DLD1 (cell line): ENCODE data around the gene FAM72B.
"Not testable (repeated sequence)": the region's sequence is repeated elsewhere in the genome, so short reads cannot be mapped to it uniquely, and the experiment has no call there.

Experiments used
- in situ Hi-C: cut with HindIII; loops from 2 replicates; pipeline ENCODE4 v1.10.0; 2017; ENCODE audit warnings: low sequenced_read_pairs

FAM72B gene

DNA sequence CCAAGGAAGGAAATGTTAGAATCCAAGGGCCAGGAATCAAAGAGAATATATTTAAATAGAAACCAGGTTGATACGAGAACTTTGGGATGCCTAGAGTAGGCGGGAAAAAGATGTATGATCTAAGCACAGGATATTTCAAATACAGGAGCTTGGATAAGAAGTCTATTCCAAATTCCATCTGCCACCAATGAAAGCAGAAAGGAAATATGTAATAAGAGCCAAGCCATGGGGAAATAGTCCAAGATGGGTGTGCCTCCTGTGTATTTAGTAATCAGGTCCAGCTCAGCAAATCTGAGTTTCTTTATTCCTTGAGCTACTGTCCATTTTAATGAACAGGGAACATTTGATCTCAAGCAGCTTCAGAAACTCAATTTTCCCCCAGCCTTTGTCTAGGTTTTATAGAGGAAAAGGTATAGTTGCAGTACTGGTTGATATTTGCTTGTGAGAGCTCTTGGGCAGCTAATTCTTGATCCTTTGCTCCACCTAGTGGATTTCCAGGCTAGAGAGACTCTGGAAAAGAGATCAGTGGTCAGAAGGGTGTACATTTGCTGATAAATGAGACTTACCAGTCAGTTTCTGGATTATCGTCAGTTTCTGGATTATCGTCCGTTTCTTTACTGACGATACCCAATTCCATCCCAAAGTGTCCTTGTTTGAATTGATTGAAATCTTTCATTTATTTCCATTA lies 28.3 kb downstream of the FAM72B start:
- in situ Hi-C loops: not testable (repeated sequence)

DNA sequence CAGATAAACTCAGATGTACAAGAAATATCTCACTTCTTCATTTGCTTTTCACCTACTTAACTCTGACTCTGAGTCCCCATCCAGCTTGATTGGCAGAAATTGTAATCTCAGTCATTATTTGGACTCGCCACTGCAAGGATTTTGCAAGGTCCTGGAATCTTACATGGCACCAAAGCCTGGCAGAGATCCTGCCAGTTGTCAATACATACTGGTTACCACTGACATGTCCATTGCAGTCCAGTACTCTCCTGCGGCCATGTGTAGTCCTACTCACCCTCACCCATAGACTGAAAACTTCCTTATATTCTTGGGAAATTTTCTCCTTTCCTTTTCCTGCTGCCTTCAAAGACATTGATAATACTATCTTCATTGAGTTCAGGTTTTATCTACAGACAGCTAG lies 29.3 kb downstream of the FAM72B start:
- in situ Hi-C loops: not testable (repeated sequence)

- in situ Hi-C loops: not testable (repeated sequence)
Observed at GRCh38 chr1:121152788-121153187, 31.4 kb downstream of the FAM72B start.

- in situ Hi-C loops: not testable (repeated sequence)
Observed at GRCh38 chr1:121151294-121151693, 32.8 kb downstream of the FAM72B start.

DNA sequence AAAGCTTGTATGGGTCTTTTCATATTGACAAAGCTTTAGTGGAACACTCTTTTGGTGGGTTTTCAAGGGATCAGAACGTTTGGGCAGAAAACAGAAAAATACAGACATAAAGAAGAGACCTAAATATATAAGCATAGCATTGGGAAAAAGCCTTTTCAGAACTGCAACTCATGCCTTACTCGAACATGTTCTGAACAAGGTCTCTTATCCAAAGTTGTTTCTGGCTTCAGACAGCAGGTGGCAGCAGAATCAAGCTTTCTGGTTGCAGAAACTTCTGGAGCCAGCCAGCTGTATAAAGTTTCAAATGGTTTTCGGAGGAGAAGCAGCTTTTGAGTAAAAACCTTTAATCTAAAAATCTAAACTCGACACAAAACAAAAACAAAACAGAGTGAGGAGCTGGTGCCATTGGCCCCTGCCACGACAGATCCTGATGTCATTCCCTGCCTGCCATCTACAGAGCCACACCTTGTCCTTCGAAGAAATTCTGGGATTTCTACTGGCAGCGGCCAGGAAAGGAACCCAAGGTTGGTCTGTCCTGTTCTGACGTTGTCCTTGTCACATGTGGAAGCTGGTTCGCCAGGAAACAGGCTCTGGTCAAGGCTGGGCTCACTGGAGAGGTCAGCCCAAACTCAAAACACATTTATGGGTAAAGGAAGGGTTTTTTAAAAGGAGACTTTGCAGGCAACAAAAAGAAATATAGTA lies 35.5 kb downstream of the FAM72B start:
- in situ Hi-C loops: not testable (repeated sequence)

- in situ Hi-C loops: not testable (repeated sequence)
Observed at GRCh38 chr1:121140393-121140792, 43.7 kb downstream of the FAM72B start.

- in situ Hi-C loops: not testable (repeated sequence)
Observed at GRCh38 chr1:121131494-121131893, 52.6 kb downstream of the FAM72B start.

DNA sequence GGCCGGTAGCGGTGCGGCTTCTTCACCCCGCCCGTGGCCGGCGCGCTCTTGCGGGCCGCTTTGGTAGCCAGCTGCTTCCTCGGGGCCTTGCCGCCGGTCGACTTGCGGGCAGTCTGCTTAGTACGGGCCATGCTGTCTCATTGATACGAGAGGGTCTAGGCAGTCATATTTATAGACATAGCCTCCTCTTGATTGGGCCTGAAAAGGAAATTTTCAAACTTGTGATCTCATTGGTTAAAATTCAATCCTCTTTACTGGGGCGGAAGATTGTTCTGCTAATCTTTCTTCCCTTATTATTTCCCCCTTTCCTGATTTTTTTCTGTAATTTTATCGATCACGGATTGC lies 65.7 kb downstream of the FAM72B start:
- in situ Hi-C loops: not testable (repeated sequence)
